GM12878 (cell line): ENCODE results near the gene SERP1. TPM values are rescaled to one million over a fixed set of nuclear protein-coding genes. Genes with fewer than 3 reads are reported as not detected.

Source experiments
- ATAC-seq: fragments of 200-7000 bp; cut with Tn5 transposase; 3 replicates; pipeline ENCODE4 v1.9.1; 2020; ENCODE audit warnings: mild to moderate bottlenecking, moderate library complexity
- BruUV-seq: library from RNA; stranded (reverse); fragments of 400-500 nt; replicated peaks from 2 replicates; lab custom pipeline; 2021; lab: Mats Ljungman, UMichigan
- CTCF ChIA-PET: fragments of 300-600 bp; sonication (Branson Sonifier 250); formaldehyde crosslinking; extraction: SDS; loops from one replicate; lab custom pipeline; 2021; ENCODE audit warnings: inconsistent platforms; lab: Yijun Ruan, JAX
- POLR2A ChIA-PET: fragments of 350-600 bp; formaldehyde crosslinking; extraction: SDS; loops from one replicate; lab custom pipeline; 2021; ENCODE audit warnings: inconsistent platforms; lab: Charles Lee
- RAD21 ChIA-PET: fragments of 300-600 bp; sonication (Branson Sonifier 250); formaldehyde crosslinking; loops from one replicate; lab custom pipeline; 2023; ENCODE audit warnings: antibody characterized with exemption; ENCODE audit not compliant: unreplicated experiment; lab: Charles Lee
- SMC1A ChIA-PET: fragments of 300-600 bp; sonication (Branson Sonifier 250); formaldehyde crosslinking; loops from one replicate; lab custom pipeline; 2023; ENCODE audit not compliant: unreplicated experiment, uncharacterized antibody; lab: Charles Lee
- DNase-seq: peaks from one replicate; pipeline ENCODE4 v3.0.0-alpha.2; 2011; ENCODE audit warnings: low read depth, low spot score
- FAIRE-seq: peaks from 3 replicates; lab custom pipeline; 2011; peaks lifted over from hg19 to GRCh38; lab: Jason Lieb, UNC
- H2AFZ ChIP-seq: 2 replicates; pipeline ENCODE4 v1.6.0; 2011; ENCODE audit warnings: low read depth, low read length, control low read depth; ENCODE audit not compliant: control insufficient read depth
- H3K27ac ChIP-seq: 2 replicates; pipeline ENCODE4 v1.5.1; 2011; ENCODE audit warnings: control low read depth; ENCODE audit not compliant: control insufficient read depth, insufficient read depth
- H3K27me3 ChIP-seq, 2 experiments: replicated peaks in 1 of 2; 2 replicates each; pipeline versions ENCODE4 v1.6.0 to v1.6.1; 2011; ENCODE audit warnings: low read length in 1 of 2; ENCODE audit not compliant: control insufficient read depth in 2 of 2, insufficient read depth in 2 of 2
- H3K36me3 ChIP-seq, 2 experiments: 2 replicates each; pipeline ENCODE4 v1.5.1; 2011; ENCODE audit warnings: low read length in 1 of 2; ENCODE audit not compliant: control insufficient read depth in 2 of 2, insufficient read depth in 2 of 2
- H3K4me1 ChIP-seq: 2 replicates; pipeline ENCODE4 v1.6.1; 2011; ENCODE audit warnings: mild to moderate bottlenecking, low read length, moderate library complexity, mixed read lengths; ENCODE audit not compliant: control insufficient read depth, insufficient read depth
- H3K4me2 ChIP-seq: 2 replicates; pipeline ENCODE4 v1.6.0; 2011; ENCODE audit warnings: control low read depth; ENCODE audit not compliant: control insufficient read depth, insufficient read depth
- H3K4me3 ChIP-seq: fragments of 200-600 bp; sonication (generic); 2 replicates; pipeline ENCODE4 v1.5.1; 2016
- H3K79me2 ChIP-seq: 2 replicates; pipeline ENCODE4 v1.6.0; 2011; ENCODE audit warnings: low read length; ENCODE audit not compliant: control insufficient read depth, insufficient read depth
- H3K9ac ChIP-seq: 2 replicates; pipeline ENCODE4 v1.8.0; 2011; ENCODE audit warnings: low read length, control low read depth, mixed read lengths; ENCODE audit not compliant: control insufficient read depth, insufficient read depth
- H3K9me3 ChIP-seq: replicated peaks from 3 replicates; pipeline ENCODE4 v1.5.1; 2011; ENCODE audit warnings: mild to moderate bottlenecking, low read length; ENCODE audit not compliant: control insufficient read depth, insufficient read depth
- H4K20me1 ChIP-seq: 2 replicates; pipeline ENCODE4 v1.6.0; 2011; ENCODE audit not compliant: control insufficient read depth, insufficient read depth
- ASH2L ChIP-seq: fragments of 300-600, 200-600 bp; sonication (generic); IDR thresholded peaks from 2 replicates; pipeline ENCODE4 v1.6.1; 2017; ENCODE audit warnings: low read depth, mild to moderate bottlenecking, borderline replicate concordance
- FOXM1 ChIP-seq: IDR thresholded peaks from 2 replicates; pipeline ENCODE4 v1.6.1; 2012; ENCODE audit warnings: low read depth, mild to moderate bottlenecking, inconsistent platforms, low read length, moderate library complexity
- HDAC2 ChIP-seq: fragments of 200-600 bp; sonication (generic); IDR thresholded peaks from 2 replicates; pipeline ENCODE4 v1.6.1; 2017
- NFIC ChIP-seq: IDR thresholded peaks from 2 replicates; pipeline ENCODE4 v1.6.1; 2012; ENCODE audit warnings: low read depth, mild to moderate bottlenecking, inconsistent platforms, low read length, moderate library complexity
- RAD51 ChIP-seq: fragments of 450-650 bp; IDR thresholded peaks from 2 replicates; pipeline ENCODE4 v1.6.1; 2016; ENCODE audit warnings: moderate library complexity, mild to moderate bottlenecking, inconsistent platforms
- STAT3 ChIP-seq: IDR thresholded peaks from 2 replicates; pipeline ENCODE4 v1.6.1; 2011; ENCODE audit warnings: low read depth, low read length, improper control_type of control experiment
- TBL1XR1 ChIP-seq: IDR thresholded peaks from 2 replicates; pipeline ENCODE4 v1.6.1; 2012; ENCODE audit warnings: low read depth, low read length, improper control_type of control experiment
- YBX1 ChIP-seq: fragments of 450-650 bp; IDR thresholded peaks from 2 replicates; pipeline ENCODE4 v1.6.1; 2016; ENCODE audit warnings: antibody characterized with exemption
- WGBS: methylation state at CpG from one replicate; pipeline ENCODE4 v1.1.6; 2016; ENCODE audit warnings: low lambda C conversion rate; ENCODE audit not compliant: insufficient replicate concordance, insufficient coverage; ENCODE audit errors: missing lambda C conversion rate; 5-methylcytosine and 5-hydroxymethylcytosine counted together
- in situ Hi-C: fragments of 300-500 bp; cut with MboI; formaldehyde crosslinking; loops from 9 replicates; pipeline ENCODE4 v1.14.3; 2018; ENCODE audit warnings: mixed read lengths
- intact Hi-C: fragments of 100-400 bp; cut with micrococcal nuclease; formaldehyde crosslinking; loops from one replicate; pipeline ENCODE4 v1.14.2; 2022; ENCODE audit not compliant: unreplicated experiment
- polyA plus RNA-seq, 11 experiments: library from polyadenylated mRNA; depleted of rRNA in 4 of 11; unstranded in 6 of 11; stranded (reverse) in 5 of 11; fragments of >200 nt; fragmentation: Nextera tagmentation in 4 of 11; fragmentation: Illumina TruSeq in 1 of 11; extraction: Ambion mirVana in 4 of 11; extraction: Trizol in 1 of 11; gene quantifications; 1 replicate in 1 of 11; 2 replicates in 10 of 11; pipeline versions ENCODE4 v1.2.1 to v1.2.3, GENCODE V29; 2011 to 2016; ENCODE audit warnings: inconsistent platforms in 2 of 11, missing spikeins in 2 of 11, low read depth in 1 of 11
- total RNA-seq, 4 experiments: library from RNA; depleted of rRNA in 3 of 4; stranded (reverse); fragments of >200 nt in 3 of 4; fragmentation: Illumina TruSeq in 1 of 4; extraction: Trizol in 1 of 4; gene quantifications; 2 replicates each; pipeline versions ENCODE4 v1.2.1 to v1.2.3, GENCODE V29; 2013 to 2021
- TF ChIP-seq, protein P1 (sequence below): fragments of 450-650 bp; IDR thresholded peaks from 2 replicates; pipeline ENCODE4 v1.6.1; 2017; ENCODE audit warnings: borderline replicate concordance
- TF ChIP-seq, protein P2 (sequence below): fragments of 450-650 bp; conservative IDR thresholded peaks from 2 replicates; pipeline ENCODE4 v1.6.1; 2017; ENCODE audit warnings: mild to moderate bottlenecking, moderate library complexity
- TF ChIP-seq, protein P3 (sequence below): IDR thresholded peaks from 2 replicates; pipeline ENCODE4 v1.6.1; 2012; ENCODE audit warnings: low read depth, low read length, improper control_type of control experiment
- TF ChIP-seq, protein P4 (sequence below): fragments of 450-650 bp; IDR thresholded peaks from 2 replicates; pipeline ENCODE4 v1.6.1; 2016; ENCODE audit warnings: mild to moderate bottlenecking

SERP1 gene
- total and polyA plus RNA-seq, 10 of the 15 experiments (the other 5 are each of a cell fraction or from before 2014, with no cell fraction given), result 31.1 to 242 (median 87.0) TPM

DNA sequence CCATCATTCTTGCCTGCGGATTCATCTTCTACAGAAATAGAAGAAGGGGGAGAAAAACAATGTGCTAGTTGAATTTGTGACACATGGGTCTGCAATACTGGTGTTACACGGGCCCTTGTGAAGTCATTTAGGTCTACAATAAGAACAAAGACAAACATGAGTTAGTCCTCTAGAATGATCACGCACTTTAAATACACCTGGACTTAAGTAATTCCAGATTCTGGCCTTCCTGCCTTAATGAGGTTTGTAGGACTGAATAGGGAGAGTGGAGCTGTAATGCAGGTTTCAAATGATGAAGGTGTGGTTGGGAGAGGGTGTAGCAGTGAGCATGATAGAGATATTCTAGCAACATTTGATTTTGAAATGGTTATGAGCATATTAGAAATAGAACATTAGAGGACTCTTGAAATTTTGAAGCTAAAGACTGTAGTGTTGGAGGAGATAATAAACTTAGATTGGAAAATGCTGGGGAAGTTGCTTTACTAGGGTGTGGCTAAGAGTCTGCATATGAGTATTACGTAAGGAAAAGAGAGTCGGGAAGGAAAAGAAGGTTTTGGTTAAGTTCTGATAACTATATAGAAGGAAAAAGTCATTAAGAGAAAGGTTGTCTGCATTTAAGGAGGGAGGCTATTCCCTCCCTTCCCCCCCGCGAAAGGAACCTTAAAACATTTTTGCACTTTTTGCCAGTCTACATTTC lies 897 bp upstream of the SERP1 start:
- WGBS, result under 1% methylated on average over 7 of the region's 7 CpGs
- TF ChIP-seq YBX1 (no peak), ASH2L (0 out of 2 replicates have a peak, but pooled peaks have one; percentile 8), NFIC (peak; percentile 61; the same call in 1 of the 2 replicates), TBL1XR1 (0 out of 2 replicates have a peak, but pooled peaks have one; percentile 6), RAD51 (no peak), STAT3 (0 out of 2 replicates have a peak, but pooled peaks have one; percentile 10), FOXM1 (0 out of 2 replicates have a peak, but pooled peaks have one; percentile 11), HDAC2 (peak; percentile 80; the same call in 1 of the 2 replicates)
- TF ChIP-seq, protein P1, sequence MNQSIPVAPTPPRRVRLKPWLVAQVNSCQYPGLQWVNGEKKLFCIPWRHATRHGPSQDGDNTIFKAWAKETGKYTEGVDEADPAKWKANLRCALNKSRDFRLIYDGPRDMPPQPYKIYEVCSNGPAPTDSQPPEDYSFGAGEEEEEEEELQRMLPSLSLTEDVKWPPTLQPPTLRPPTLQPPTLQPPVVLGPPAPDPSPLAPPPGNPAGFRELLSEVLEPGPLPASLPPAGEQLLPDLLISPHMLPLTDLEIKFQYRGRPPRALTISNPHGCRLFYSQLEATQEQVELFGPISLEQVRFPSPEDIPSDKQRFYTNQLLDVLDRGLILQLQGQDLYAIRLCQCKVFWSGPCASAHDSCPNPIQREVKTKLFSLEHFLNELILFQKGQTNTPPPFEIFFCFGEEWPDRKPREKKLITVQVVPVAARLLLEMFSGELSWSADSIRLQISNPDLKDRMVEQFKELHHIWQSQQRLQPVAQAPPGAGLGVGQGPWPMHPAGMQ, result no peak
- TF ChIP-seq, protein P2, sequence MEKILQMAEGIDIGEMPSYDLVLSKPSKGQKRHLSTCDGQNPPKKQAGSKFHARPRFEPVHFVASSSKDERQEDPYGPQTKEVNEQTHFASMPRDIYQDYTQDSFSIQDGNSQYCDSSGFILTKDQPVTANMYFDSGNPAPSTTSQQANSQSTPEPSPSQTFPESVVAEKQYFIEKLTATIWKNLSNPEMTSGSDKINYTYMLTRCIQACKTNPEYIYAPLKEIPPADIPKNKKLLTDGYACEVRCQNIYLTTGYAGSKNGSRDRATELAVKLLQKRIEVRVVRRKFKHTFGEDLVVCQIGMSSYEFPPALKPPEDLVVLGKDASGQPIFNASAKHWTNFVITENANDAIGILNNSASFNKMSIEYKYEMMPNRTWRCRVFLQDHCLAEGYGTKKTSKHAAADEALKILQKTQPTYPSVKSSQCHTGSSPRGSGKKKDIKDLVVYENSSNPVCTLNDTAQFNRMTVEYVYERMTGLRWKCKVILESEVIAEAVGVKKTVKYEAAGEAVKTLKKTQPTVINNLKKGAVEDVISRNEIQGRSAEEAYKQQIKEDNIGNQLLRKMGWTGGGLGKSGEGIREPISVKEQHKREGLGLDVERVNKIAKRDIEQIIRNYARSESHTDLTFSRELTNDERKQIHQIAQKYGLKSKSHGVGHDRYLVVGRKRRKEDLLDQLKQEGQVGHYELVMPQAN, result 0 out of 2 replicates have a peak, but pooled peaks have one; percentile 17
- TF ChIP-seq, protein P3, sequence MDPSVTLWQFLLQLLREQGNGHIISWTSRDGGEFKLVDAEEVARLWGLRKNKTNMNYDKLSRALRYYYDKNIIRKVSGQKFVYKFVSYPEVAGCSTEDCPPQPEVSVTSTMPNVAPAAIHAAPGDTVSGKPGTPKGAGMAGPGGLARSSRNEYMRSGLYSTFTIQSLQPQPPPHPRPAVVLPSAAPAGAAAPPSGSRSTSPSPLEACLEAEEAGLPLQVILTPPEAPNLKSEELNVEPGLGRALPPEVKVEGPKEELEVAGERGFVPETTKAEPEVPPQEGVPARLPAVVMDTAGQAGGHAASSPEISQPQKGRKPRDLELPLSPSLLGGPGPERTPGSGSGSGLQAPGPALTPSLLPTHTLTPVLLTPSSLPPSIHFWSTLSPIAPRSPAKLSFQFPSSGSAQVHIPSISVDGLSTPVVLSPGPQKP, result 0 out of 2 replicates have a peak, but pooled peaks have one; percentile 5
- TF ChIP-seq, protein P4, sequence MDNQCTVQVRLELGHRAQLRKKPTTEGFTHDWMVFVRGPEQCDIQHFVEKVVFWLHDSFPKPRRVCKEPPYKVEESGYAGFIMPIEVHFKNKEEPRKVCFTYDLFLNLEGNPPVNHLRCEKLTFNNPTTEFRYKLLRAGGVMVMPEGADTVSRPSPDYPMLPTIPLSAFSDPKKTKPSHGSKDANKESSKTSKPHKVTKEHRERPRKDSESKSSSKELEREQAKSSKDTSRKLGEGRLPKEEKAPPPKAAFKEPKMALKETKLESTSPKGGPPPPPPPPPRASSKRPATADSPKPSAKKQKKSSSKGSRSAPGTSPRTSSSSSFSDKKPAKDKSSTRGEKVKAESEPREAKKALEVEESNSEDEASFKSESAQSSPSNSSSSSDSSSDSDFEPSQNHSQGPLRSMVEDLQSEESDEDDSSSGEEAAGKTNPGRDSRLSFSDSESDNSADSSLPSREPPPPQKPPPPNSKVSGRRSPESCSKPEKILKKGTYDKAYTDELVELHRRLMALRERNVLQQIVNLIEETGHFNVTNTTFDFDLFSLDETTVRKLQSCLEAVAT, result 0 out of 2 replicates have a peak, but pooled peaks have one; percentile 11
- DNase-seq (no peak), FAIRE-seq (no peak), ATAC-seq (no peak)
- Histone ChIP-seq H3K9me3 (no peaks in the 10 kb centered on the region), H3K4me1 (peaks cover 3% of the 10 kb centered on the region; the same call in 1 of the 2 replicates), H2AFZ (peak overlapping the region; percentile 97), H3K27ac (peak overlapping the region; percentile 96), H3K9ac (peak overlapping the region; percentile 89), H3K27me3 (no peaks in the 10 kb centered on the region), H4K20me1 (no peaks in the 10 kb centered on the region), H3K4me3 (peak overlapping the region; percentile 97), H3K4me2 (peak overlapping the region; percentile 73), H3K36me3 (no peaks in the 10 kb centered on the region; a peak in 1 of 4 replicates), H3K79me2 (peaks cover 89% of the 10 kb centered on the region)
- TSS peak; percentile 91 for BruUV-seq
- intact Hi-C loops, result loop anchor here (2.0 to 5.0 kb wide), 4 partner anchors 52 to 216 kb away; partner anchors contain the start of genes SIAH2 and TSC22D2
- ChIA-PET SMC1A (interaction anchor here (0.7 to 3.4 kb wide), 6 partner anchors 41 to 157 kb away, joined by 3 to 11 read pairs (median 4); partner anchors contain the start of genes ERICH6 and SELENOT), CTCF (interaction anchor here (0.7 to 1.0 kb wide), 3 partner anchors 42 to 50 kb away, joined by 3 read pairs; no protein-coding TSS in a partner anchor), POLR2A (interaction anchor here (0.6 to 4.1 kb wide), 15 partner anchors 9 to 217 kb away, joined by 3 to 33 read pairs (median 4); partner anchors contain the start of genes SELENOT and SIAH2), RAD21 (interaction anchor here (0.6 to 4.8 kb wide), 10 partner anchors 10 to 216 kb away, joined by 3 to 25 read pairs (median 4); partner anchors contain the start of genes ERICH6, SELENOT and SIAH2)
- in situ Hi-C loops, result loop anchor here (10.0 to 25.0 kb wide), 2 partner anchors 590 to 728 kb away; partner anchors contain the start of gene P2RY14
